ENCODE measurements around the gene PDE7B.

PDE7B gene

GRCh38 chr6:136180704-136181511 lies 329.4 kb downstream of the PDE7B start:
- TF ChIP-seq SIN3A (IDR thresholded peaks at IDR 0.05; ENCODE audit: borderline replicate concordance, insufficient read depth, low read length) (no peak), TAF1 (IDR thresholded peaks at IDR 0.05; ENCODE audit: borderline replicate concordance, insufficient read depth, low read length) (no peak), FOXP2 (optimal IDR thresholded peaks at IDR 0.05; ENCODE audit: borderline replicate concordance, extremely low read depth, extremely low read length, insufficient read depth) (no peak), POLR2AphosphoS5 (IDR thresholded peaks at IDR 0.05; ENCODE audit: low read depth, low read length) (no peak), REST (IDR thresholded peaks at IDR 0.05; ENCODE audit: insufficient read depth in 1 of 2, low read depth in 2 of 2, low read length in 2 of 2) (no peak)

DNA sequence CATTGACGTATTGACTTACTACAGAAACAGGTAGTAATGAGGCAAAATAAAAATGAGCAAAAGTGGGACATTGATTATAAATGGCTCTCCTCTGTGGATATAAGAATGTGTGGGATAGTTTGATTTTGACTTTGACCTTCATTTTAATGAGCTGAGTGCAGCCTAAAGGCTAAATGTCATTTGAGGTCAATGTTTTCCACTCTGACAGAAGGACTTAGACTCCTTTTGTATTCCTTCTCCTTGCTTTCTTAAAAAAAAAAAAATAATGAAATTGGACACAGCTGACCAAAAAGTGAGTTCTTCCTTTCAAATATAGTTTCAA lies 330.0 kb downstream of the PDE7B start:
- TF ChIP-seq POLR2AphosphoS5 (IDR thresholded peaks at IDR 0.05; ENCODE audit: low read depth, low read length) (no peak), REST (IDR thresholded peaks at IDR 0.05; ENCODE audit: insufficient read depth in 1 of 2, low read depth in 2 of 2, low read length in 2 of 2) (no peak), SIN3A (IDR thresholded peaks at IDR 0.05; ENCODE audit: borderline replicate concordance, insufficient read depth, low read length) (no peak), FOXP2 (optimal IDR thresholded peaks at IDR 0.05; ENCODE audit: borderline replicate concordance, extremely low read depth, extremely low read length, insufficient read depth) (no peak), TAF1 (IDR thresholded peaks at IDR 0.05; ENCODE audit: borderline replicate concordance, insufficient read depth, low read length) (no peak)

DNA sequence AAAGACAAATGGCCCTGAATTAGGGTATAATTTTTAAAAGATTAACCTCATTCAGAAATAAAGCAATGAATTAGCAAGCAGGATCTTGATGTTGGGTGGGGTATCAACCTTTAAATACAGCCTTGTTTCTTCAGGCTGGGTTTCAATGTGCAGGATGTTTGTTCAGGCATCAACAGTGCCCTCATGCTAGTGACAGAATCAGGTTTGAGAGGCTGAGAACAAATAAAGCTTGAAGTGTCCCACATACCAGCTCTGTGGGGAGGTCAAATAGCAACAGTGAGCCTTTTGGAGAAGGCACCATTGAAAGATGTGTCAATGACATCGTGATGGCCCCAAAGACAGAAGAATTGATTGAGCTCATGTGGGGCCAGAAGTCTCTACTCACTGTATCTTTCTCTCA lies 330.4 kb downstream of the PDE7B start:
- no peak for TF ChIP-seq FOXP2 (optimal IDR thresholded peaks at IDR 0.05; ENCODE audit: borderline replicate concordance, extremely low read depth, extremely low read length, insufficient read depth)
- no peak for TF ChIP-seq POLR2AphosphoS5 (IDR thresholded peaks at IDR 0.05; ENCODE audit: low read depth, low read length)
- no peak for TF ChIP-seq REST (IDR thresholded peaks at IDR 0.05; ENCODE audit: insufficient read depth in 1 of 2, low read depth in 2 of 2, low read length in 2 of 2)
- no peak for TF ChIP-seq SIN3A (IDR thresholded peaks at IDR 0.05; ENCODE audit: borderline replicate concordance, insufficient read depth, low read length)
- TF ChIP-seq TAF1 (IDR thresholded peaks at IDR 0.05; ENCODE audit: borderline replicate concordance, insufficient read depth, low read length), result no peak

- TF ChIP-seq REST (IDR thresholded peaks at IDR 0.05; ENCODE audit: insufficient read depth in 1 of 2, low read depth in 2 of 2, low read length in 2 of 2), result no peak
Observed at GRCh38 chr6:136184738-136185137, 333.2 kb downstream of the PDE7B start.

- no peak for TF ChIP-seq POLR2AphosphoS5 (IDR thresholded peaks at IDR 0.05; ENCODE audit: low read depth, low read length)
- no peak for TF ChIP-seq FOXP2 (optimal IDR thresholded peaks at IDR 0.05; ENCODE audit: borderline replicate concordance, extremely low read depth, extremely low read length, insufficient read depth)
- TF ChIP-seq REST (IDR thresholded peaks at IDR 0.05; ENCODE audit: insufficient read depth in 1 of 2, low read depth in 2 of 2, low read length in 2 of 2), result no peak
- no peak for TF ChIP-seq TAF1 (IDR thresholded peaks at IDR 0.05; ENCODE audit: borderline replicate concordance, insufficient read depth, low read length)
- TF ChIP-seq SIN3A (IDR thresholded peaks at IDR 0.05; ENCODE audit: borderline replicate concordance, insufficient read depth, low read length), result no peak
Observed at GRCh38 chr6:136186363-136186762, 334.9 kb downstream of the PDE7B start.

All from PFSK-1 (cell line).